OCI-LY1 (cell line): ENCODE data around the gene DTNB.

Source experiments
- H2AFZ ChIP-seq: fragments of 200-600 bp; sonication (generic), shearing (Covaris generic); 2 replicates; pipeline ENCODE4 v1.6.0; 2014; ENCODE audit warnings: antibody characterized with exemption, mild to moderate bottlenecking, low read length
- H3F3A ChIP-seq: fragments of 200-600 bp; sonication (generic), shearing (Covaris generic); 2 replicates; pipeline ENCODE4 v1.6.0; 2014; ENCODE audit warnings: mild to moderate bottlenecking, antibody characterized with exemption, low read length, moderate library complexity; ENCODE audit not compliant: insufficient read depth
- H3K27ac ChIP-seq: fragments of 200-600 bp; sonication (generic); 2 replicates; pipeline ENCODE4 v1.5.1; 2014; ENCODE audit warnings: low read length, mixed run types, mild to moderate bottlenecking, low read depth; ENCODE audit not compliant: poor library complexity, severe bottlenecking
- H3K27me3 ChIP-seq: fragments of 200-600 bp; sonication (generic); 2 replicates; pipeline ENCODE4 v1.6.0; 2014; ENCODE audit warnings: antibody characterized with exemption, mild to moderate bottlenecking, low read length, moderate library complexity; ENCODE audit not compliant: insufficient read depth
- H3K36me3 ChIP-seq: fragments of 200-600 bp; sonication (generic); 2 replicates; pipeline ENCODE4 v1.6.1; 2014; ENCODE audit warnings: mild to moderate bottlenecking, antibody characterized with exemption, low read length, moderate library complexity, mixed read lengths; ENCODE audit not compliant: insufficient read depth
- H3K4me1 ChIP-seq: fragments of 200-600 bp; sonication (generic); 2 replicates; pipeline ENCODE4 v1.5.1; 2014; ENCODE audit warnings: mild to moderate bottlenecking, low read length, moderate library complexity; ENCODE audit not compliant: insufficient read depth, severe bottlenecking
- H3K4me2 ChIP-seq: fragments of 200-600 bp; sonication (generic), shearing (Covaris generic); 2 replicates; pipeline ENCODE4 v1.6.1; 2014; ENCODE audit warnings: low read length
- H3K4me3 ChIP-seq: fragments of 200-600 bp; sonication (generic); 2 replicates; pipeline ENCODE4 v1.5.1; 2014; ENCODE audit warnings: low read length, low read depth, mild to moderate bottlenecking, mixed read lengths; ENCODE audit not compliant: poor library complexity, severe bottlenecking
- H3K79me2 ChIP-seq: fragments of 200-600 bp; shearing (Covaris generic); 2 replicates; pipeline ENCODE4 v1.6.1; 2016; ENCODE audit warnings: mixed run types, low read length, mixed read lengths; ENCODE audit not compliant: insufficient read depth
- H3K9ac ChIP-seq: fragments of 200-600 bp; sonication (generic), shearing (Covaris generic); 2 replicates; pipeline ENCODE4 v1.6.1; 2014; ENCODE audit warnings: mild to moderate bottlenecking, low read length, mixed read lengths
- H3K9me2 ChIP-seq: fragments of 200-600 bp; sonication (generic), shearing (Covaris generic); 2 replicates; pipeline ENCODE4 v1.6.1; 2014; ENCODE audit warnings: low read depth, mild to moderate bottlenecking, low read length, mixed read lengths
- H3K9me3 ChIP-seq: fragments of 200-600 bp; shearing (Covaris generic); 2 replicates; pipeline ENCODE4 v1.6.1; 2014; ENCODE audit warnings: low read length, mixed read lengths
- H4K20me1 ChIP-seq: fragments of 200-600 bp; sonication (generic), shearing (Covaris generic); 2 replicates; pipeline ENCODE4 v1.6.0; 2016; ENCODE audit warnings: mild to moderate bottlenecking, low read length; ENCODE audit not compliant: insufficient read depth
- CTCF ChIP-seq: fragments of 200-600 bp; sonication (generic), shearing (Covaris generic); IDR thresholded peaks from 2 replicates; pipeline ENCODE4 v1.5.1; 2017; ENCODE audit warnings: mild to moderate bottlenecking, antibody characterized with exemption, low read length, moderate library complexity, mixed read lengths
- EZH2 ChIP-seq: fragments of 200-600 bp; sonication (generic), shearing (Covaris generic); IDR thresholded peaks from 2 replicates; pipeline ENCODE4 v1.8.0; 2017; ENCODE audit warnings: borderline replicate concordance, mixed run types, mild to moderate bottlenecking, antibody characterized with exemption, low read length, moderate library complexity, mixed read lengths

DTNB gene

GRCh38 chr2:25528173-25528572 is 145.2 kb downstream of the DTNB start:
- Histone ChIP-seq H3K4me2 (no peak overlapping the region), H2AFZ (no peak overlapping the region)
- TF ChIP-seq EZH2: no peak
- no peak for TF ChIP-seq CTCF

GRCh38 chr2:25524507-25524906 is 148.9 kb downstream of the DTNB start:
- H3K9me2 ChIP-seq: no peaks in the 10 kb centered on the region
- no peak overlapping the region for H2AFZ ChIP-seq
- no peaks in the 10 kb centered on the region for H3K79me2 ChIP-seq
- no peaks in the 10 kb centered on the region for H4K20me1 ChIP-seq
- no peak overlapping the region for H3K4me3 ChIP-seq
- H3K36me3 ChIP-seq: no peaks in the 10 kb centered on the region
- no peak overlapping the region for H3K9ac ChIP-seq
- H3K4me1 ChIP-seq: peaks cover 18% of the 10 kb centered on the region
- H3K27ac ChIP-seq: no peak overlapping the region
- no peak overlapping the region for H3K4me2 ChIP-seq
- no peaks in the 10 kb centered on the region for H3F3A ChIP-seq
- no peak for TF ChIP-seq CTCF
- no peak for TF ChIP-seq EZH2
- no peaks in the 10 kb centered on the region for H3K9me3 ChIP-seq
- H3K27me3 ChIP-seq: no peaks in the 10 kb centered on the region

More at GRCh38 chr2:25528173-25528572, 145.2 kb downstream of the DTNB start:
- Histone ChIP-seq H3K27ac (no peak overlapping the region), H3F3A (no peaks in the 10 kb centered on the region), H3K4me3 (no peak overlapping the region), H3K36me3 (no peaks in the 10 kb centered on the region), H3K9ac (no peak overlapping the region), H4K20me1 (no peaks in the 10 kb centered on the region), H3K27me3 (no peaks in the 10 kb centered on the region), H3K9me2 (no peaks in the 10 kb centered on the region), H3K79me2 (no peaks in the 10 kb centered on the region), H3K4me1 (no peaks in the 10 kb centered on the region), H3K9me3 (no peaks in the 10 kb centered on the region)

GRCh38 chr2:25523060-25523459 is 150.3 kb downstream of the DTNB start:
- Histone ChIP-seq H3K4me3 (no peak overlapping the region), H3K9me3 (no peaks in the 10 kb centered on the region), H3K79me2 (no peaks in the 10 kb centered on the region), H3K27me3 (no peaks in the 10 kb centered on the region), H3F3A (no peaks in the 10 kb centered on the region), H3K36me3 (no peaks in the 10 kb centered on the region), H4K20me1 (no peaks in the 10 kb centered on the region), H3K4me1 (peaks cover 28% of the 10 kb centered on the region), H3K9ac (no peak overlapping the region), H3K27ac (no peak overlapping the region), H3K9me2 (no peaks in the 10 kb centered on the region), H3K4me2 (no peak overlapping the region), H2AFZ (no peak overlapping the region)
- TF ChIP-seq EZH2: no peak
- no peak for TF ChIP-seq CTCF
